GM23248 (cell line): ENCODE measurements around the gene SEPTIN10.

Experiments used
- EZH2 ChIP-seq: fragments of 200-600 bp; sonication (generic); IDR thresholded peaks from 2 replicates; pipeline ENCODE4 v1.6.1; 2018; ENCODE audit warnings: antibody characterized with exemption, mild to moderate bottlenecking; ENCODE audit not compliant: insufficient read depth, poor library complexity, severe bottlenecking
- EZH2phosphoT487 ChIP-seq: fragments of 200-600 bp; sonication (generic); IDR thresholded peaks from 2 replicates; pipeline ENCODE4 v1.6.1; 2018; ENCODE audit warnings: antibody characterized with exemption, moderate library complexity, mild to moderate bottlenecking, low read depth; ENCODE audit not compliant: insufficient read depth

- TF ChIP-seq EZH2 (no peak), EZH2phosphoT487 (no peak)
Observed at GRCh38 chr2:109619032-109619615, 5.4 kb upstream of the SEPTIN10 start.
